Globus pallidus (tissue), 1 donor: ENCODE results near the gene SCARB1.

ENCODE experiments used
- DNase-seq: peaks from one replicate; pipeline ENCODE4 v3.0.0-alpha.2; 2015; ENCODE audit warnings: low spot score

SCARB1 gene

DNA sequence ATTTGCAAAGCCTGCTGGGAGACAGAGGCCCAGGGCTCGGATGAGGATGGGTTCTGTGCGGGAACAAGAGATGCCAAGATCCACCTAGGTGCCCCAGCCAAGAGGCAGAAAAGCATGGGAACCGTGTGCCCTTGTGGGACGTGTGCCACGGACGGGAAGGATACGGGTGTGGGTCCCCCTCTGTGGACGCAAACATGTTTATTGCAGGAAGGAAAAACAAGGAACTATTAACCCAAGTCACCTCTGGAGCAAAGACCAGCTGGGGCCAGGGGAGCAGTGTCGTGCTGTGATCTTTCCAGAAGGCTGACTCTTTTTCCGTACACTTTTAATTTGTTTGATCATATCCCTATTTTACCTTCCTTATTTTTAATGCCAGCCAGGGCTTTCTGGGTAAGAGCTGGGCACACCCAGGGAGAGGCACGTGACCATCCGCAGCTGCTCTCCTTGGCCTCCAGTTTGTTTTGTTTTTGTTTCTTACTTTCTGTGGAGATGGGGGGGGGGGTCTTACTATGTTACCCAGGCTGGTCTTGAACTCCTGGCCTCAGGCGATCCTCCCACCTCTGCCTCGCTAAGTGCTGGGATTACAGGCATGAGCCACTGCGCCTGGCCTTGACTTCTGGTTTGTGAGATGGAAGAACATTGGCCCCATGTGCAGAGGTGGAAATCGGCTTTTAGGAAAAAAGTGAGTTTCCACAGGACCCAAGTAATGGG, 20.7 kb downstream of the SCARB1 start:
- no peak for DNase-seq

- no peak for DNase-seq
Measured at GRCh38 chr12:124842073-124842749, 21.5 kb downstream of the SCARB1 start.

GRCh38 chr12:124841558-124841945, 22.1 kb downstream of the SCARB1 start:
- DNase-seq = no peak

GRCh38 chr12:124837958-124838803, 25.5 kb downstream of the SCARB1 start:
- peak; percentile 83 for DNase-seq

DNA sequence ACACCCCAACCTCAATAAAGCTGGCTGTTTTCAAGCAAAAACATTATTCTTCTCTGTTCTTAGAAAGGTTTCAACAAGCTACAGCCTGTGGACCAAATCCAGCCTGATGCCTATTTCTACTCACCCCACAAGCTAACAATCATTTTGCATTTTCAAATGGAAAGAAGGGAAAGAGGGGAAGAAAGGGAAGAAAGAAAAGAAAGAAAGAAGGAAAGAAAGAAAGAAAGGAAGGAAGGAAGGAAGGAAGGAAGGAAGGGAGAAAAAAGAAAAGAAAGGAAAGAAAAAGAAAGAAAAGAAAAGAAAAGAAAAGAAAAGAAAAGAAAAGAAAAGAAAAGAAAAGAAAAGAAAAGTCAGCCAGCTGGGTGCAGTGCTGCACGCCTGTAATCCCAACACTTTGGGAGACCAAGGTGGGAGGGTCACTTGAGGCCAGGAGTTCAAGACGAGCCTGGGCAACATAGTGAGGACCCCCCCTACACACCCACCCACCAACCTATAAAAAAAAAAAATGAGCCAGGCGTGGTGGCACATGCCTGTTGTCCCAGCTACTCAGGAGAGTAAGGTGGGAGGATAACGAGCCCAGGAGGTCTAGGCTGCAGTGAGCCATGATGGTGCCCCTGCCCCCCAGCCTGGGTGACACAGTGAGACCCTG, 26.3 kb downstream of the SCARB1 start:
- no peak for DNase-seq

DNA sequence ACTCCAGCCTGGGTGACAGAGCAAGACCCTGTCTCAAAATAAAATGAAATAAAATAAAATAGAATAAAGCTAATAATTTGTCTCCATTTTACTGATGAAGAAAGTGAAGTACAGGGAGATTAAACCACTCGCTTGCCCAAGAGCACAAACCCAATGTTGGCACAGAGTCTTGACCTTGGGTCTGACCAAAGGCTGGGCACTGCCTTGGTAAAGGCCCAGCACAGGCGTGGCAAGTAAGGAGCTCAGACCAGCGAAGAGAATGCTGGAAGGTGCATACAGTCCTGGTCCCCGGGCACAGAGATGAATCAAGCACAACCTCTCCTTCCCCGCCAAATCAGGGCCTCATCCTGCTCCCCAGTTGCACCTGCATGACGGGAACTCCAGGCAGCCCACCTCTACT, 26.9 kb downstream of the SCARB1 start:
- DNase-seq = no peak

DNA sequence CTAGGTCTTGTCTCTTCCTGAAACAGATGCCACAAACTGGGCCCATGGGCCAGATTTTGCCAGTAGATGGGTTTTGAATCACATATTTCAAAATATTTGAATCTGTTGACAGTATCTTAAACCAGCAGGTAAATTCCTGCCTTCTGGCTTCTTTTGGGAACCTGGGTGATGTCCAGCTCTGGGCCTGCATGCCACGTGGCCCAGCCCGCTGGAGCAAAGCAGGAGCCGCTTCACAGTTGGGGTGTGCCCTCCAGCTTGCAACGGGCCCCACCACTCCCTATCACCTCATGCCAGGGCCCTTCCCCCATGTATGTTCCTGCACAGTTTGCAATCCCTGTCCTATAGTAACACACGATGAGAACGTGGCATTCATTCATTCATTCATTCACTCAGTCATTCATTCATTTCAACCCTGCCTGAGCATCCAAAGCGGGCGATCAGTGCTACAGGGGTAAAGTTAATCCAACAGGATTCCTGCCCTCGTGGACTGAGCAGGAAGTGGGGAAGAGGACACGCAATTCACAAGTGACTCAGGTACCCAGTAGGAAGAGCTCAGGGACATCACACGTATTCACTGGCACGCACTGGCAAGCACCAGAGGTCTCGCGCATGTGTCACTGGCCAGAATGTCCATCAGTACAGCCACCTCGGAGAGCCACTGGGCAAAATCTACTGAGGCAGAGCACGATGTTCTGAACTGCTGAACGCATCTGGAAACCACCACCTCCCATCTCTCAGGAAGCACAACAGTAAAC, 27.8 kb downstream of the SCARB1 start:
- DNase-seq = no peak

- no peak for DNase-seq
Measured at GRCh38 chr12:124834822-124835221, 28.8 kb downstream of the SCARB1 start.

DNA sequence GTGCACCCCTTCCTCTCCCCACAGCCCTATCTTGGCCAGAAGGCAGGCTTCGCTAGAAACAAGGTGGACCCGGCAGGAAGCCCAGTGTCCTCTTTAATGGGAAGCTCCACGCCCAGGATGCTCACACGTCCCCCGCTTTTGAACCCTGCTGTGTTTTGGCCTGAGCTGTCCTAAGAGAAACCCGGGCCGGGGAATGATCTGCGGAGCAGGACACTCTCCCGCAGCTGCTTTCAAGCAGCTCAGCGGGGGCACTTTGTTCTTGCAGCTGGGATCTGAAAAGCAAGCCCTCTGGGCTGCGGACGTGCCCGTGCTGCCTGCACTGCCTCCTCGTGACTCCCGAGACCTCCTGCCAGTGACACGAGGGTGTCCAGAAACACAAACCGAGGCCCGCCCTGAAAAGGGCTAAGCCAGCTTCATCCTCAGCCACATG, 30.0 kb downstream of the SCARB1 start:
- no peak for DNase-seq

GRCh38 chr12:124832856-124833255, 30.8 kb downstream of the SCARB1 start:
- no peak for DNase-seq

DNA sequence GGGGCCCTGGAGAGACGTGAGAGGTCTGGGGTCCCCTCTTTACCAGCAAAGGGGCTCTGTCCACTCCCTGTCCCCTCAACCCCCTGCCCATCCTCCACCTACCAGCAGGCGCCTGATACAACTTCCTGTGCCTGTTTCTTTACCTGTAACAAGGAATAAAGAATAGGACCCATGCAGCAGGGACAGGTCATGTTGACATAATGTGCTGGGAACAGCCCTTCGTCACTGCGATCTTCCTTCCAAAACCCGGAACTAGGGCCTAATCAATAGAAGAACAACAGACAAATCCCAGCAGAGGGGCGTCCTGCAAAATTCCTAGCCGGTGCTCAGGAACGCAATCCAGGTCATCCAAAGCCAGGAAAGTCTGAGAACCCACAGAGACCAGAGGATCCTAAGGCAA, 32.1 kb downstream of the SCARB1 start:
- no peak for DNase-seq

DNA sequence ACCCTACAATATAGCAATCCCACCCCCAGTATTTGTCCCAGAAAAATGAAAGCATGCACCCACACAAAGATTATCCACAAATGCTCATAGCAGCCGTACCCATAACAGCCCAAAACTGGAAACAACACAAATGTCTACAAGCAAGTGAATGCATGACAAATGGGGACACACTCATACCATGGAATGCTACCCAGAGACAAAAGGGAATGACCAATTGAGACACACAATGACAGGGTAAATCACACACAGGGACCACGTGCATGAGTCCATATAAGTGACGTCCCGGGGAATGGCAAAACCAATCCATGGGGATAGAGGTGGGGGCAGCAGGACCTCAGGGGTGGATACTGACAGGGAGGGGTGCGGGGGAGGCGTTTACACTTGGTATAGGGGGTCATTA, 33.4 kb downstream of the SCARB1 start:
- DNase-seq = no peak

- DNase-seq = no peak
Measured at GRCh38 chr12:124829708-124830304, 33.9 kb downstream of the SCARB1 start.

- no peak for DNase-seq
Measured at GRCh38 chr12:124829008-124829707, 34.5 kb downstream of the SCARB1 start.

DNA sequence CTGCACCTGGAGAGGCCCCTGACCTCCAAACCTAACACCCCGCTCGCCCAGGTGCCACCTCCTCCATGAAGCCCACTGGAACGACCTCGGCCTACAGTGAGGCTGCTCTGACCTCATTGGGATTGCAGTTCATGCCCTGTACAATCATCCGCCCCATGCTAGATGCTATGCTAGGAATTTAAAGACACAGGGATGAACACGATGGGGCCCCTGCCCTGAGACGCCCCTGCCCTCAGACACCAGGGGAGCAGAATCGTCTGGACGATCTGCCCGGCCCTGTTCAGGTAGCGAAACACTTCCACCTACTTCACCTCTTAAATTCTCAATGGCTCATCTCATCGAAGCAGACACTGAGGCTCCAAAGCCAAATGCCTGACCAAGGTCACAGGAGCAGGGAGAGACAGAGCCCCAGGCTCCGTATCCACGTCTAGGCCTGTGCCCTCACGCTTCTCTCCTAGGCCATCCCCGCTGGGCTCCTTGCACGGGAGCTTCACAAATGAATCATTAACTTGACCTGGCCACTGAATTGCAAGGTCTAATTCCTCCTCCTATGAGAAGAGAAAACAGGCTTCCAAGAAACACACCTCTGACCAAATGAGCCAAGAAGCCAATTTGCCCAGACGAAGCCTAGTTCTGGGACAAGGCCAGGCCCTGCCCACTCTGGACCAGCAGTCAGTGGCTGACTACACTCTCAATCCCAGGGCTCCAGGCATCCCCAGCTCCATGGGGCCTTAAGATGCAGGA, 35.2 kb downstream of the SCARB1 start:
- no peak for DNase-seq

DNA sequence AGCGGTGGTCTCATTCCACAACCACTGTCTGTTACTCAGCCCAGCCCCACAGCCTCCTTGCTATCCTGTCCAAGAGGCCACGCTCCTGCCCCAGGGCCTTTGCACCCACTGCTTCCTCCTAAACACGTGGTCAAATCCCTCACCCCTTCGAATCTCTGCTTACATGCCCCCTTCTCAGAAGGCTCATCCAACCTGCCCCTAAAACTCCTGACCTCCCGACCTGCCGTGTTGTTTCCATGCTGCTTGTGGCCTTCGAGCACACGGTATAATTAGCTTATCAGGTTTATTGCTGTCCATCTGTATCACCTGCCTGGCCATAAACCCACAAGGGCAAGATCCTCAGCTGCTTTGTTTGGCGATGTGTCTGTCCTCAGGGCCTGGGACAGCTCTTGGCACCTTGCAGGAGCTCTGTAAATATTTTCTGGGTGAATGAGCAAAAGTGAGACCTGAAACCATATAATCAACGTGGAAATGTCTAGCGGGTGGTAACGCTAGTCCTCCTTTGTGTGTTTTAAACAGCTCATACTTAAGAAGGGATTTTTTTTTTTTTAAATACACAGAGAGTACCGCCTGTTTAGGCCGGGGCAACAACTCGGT, 36.0 kb downstream of the SCARB1 start:
- no peak for DNase-seq

- no peak for DNase-seq
Measured at GRCh38 chr12:124824195-124824594, 39.5 kb downstream of the SCARB1 start.

DNA sequence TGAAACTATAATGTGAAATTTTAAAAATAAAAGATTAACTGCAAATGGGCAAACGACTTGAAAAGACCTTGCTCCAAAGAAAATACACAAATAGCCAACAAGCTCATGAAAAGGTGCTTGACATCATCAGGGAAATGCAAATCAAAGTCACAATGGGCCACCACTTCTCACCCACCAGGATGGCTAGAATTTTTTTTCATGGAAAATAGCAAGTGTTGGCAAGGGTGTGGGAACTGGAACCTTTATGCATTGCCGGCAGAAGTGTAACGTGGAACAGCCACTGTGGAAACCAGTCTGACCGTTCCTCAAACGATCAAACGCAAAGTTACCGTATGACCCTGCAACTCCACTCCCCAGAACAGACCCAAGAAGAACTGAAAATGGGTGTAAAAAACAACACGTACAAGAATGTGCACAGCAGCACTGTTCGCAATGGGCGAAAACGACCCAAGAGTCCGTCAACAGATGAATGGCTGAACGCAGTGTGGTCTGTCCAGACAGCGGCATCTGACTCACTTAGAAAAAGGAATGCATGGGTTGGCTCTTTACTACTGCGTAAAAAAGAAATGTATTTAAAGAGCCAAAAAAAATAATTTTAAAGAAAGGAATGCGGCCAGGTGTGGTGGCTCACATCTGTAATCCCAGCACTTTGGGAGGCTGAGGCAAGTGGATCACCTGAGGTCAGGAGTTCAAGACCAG, 40.2 kb downstream of the SCARB1 start:
- no peak for DNase-seq

DNA sequence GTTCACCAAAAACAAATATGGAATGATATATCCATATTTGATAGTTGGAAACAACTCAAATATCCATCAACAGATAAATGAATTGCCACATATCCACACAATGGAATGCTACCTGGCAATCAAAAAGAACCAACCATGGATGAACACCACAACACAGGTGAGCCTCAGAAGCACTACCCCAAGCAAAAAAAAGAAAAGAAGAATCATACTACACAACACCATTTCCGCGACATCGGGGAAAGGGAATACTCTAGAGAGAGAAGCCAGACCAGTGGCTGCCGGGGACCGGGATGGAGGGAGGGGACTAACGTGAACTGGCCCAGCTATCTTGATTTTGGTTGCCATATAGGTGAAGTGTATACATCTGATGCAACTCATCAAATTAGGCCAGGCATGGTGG, 41.4 kb downstream of the SCARB1 start:
- DNase-seq = no peak
